ENCODE data around the gene FBXO10. TPM values are rescaled to one million over a fixed set of nuclear protein-coding genes. Genes with fewer than 3 reads are reported as not detected.
"Not testable (repeated sequence)": the region's sequence is repeated elsewhere in the genome, so short reads cannot be mapped to it uniquely, and the experiment has no call there.

FBXO10 gene
- total RNA-seq, 1 donor from 2014 or later = 9.5 TPM

DNA sequence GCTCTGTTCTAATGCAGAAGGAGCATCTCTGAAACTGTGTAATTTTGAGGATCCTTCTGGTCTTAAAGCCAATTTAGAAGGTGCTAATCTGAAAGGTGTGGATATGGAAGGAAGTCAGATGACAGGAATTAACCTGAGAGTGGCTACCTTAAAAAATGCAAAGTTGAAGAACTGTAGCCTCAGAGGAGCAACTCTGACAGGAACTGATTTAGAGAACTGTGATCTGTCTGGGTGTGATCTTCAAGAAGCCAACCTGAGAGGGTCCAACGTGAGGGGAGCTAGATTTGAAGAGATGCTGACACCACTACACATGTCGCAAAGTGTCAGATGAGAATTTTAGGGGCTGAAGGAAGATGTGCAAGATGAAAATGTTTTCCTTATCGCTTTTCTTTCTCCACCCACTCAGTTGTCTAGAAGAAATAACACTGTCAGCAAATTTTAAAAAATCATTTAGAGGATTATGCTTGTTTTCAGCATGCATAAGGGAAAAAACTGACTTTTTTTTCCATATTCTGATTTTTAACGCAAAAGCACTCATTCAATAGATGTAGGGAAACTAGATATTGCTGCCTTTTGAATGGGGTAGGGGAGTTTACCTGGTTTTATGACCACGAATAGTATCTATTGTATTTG lies 98.1 kb downstream of the FBXO10 start:
- DNase-seq (ENCODE audit: low spot score) = not testable (repeated sequence)

GRCh38 chr9:37477443-37477842 lies 98.7 kb downstream of the FBXO10 start:
- not testable (repeated sequence) for DNase-seq (ENCODE audit: low spot score)

- DNase-seq (ENCODE audit: low spot score) = no peak
These were observed 99.2 kb downstream of the FBXO10 start for GRCh38 chr9:37476930-37477329.

- no peak for DNase-seq (ENCODE audit: low spot score)
These were observed 101.7 kb downstream of the FBXO10 start for GRCh38 chr9:37474438-37474837.

GRCh38 chr9:37473982-37474381 lies 102.2 kb downstream of the FBXO10 start:
- DNase-seq (ENCODE audit: low spot score) = not testable (repeated sequence)

GRCh38 chr9:37471942-37472684 lies 104.1 kb downstream of the FBXO10 start:
- DNase-seq (ENCODE audit: low spot score) = peak; percentile 42

GRCh38 chr9:37468620-37469019 lies 107.6 kb downstream of the FBXO10 start:
- DNase-seq (ENCODE audit: low spot score) = no peak

- DNase-seq (ENCODE audit: low spot score) = not testable (repeated sequence)
These were observed 108.7 kb downstream of the FBXO10 start for GRCh38 chr9:37467530-37467929.

DNA sequence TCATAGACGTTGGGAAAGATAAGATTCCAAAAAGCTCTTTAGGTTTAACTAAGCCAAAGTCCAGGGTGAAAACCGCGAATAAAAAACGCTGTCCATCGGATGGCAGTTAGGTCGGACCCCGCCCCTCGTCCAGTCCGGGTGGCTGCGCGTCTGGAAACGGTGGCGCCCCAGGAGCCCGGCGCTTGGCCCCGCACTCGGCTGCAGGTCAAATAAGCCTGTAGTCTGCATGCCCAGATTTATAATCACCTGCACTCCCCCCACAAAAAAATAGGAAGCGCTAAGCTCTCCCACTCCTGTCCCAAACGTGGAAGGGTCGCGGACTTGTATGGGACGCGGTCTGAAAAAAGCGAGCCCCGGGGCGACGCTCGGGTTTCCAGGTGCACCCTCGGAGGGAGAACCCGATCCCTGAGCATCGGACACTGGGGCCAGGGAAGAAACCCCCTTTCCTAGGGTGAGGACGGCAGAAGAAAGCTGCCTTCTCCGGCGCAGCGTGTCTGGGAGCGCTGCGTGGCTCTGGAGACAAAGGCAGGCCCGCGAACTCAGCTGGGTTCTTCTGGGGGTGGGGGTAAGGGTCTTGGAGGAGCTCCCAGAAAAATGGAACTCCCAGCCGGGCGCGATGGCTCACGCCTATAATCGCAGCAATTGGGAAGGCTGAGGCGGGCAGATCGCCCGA lies 110.0 kb downstream of the FBXO10 start:
- DNase-seq (ENCODE audit: low spot score) = peak; percentile 59

DNA sequence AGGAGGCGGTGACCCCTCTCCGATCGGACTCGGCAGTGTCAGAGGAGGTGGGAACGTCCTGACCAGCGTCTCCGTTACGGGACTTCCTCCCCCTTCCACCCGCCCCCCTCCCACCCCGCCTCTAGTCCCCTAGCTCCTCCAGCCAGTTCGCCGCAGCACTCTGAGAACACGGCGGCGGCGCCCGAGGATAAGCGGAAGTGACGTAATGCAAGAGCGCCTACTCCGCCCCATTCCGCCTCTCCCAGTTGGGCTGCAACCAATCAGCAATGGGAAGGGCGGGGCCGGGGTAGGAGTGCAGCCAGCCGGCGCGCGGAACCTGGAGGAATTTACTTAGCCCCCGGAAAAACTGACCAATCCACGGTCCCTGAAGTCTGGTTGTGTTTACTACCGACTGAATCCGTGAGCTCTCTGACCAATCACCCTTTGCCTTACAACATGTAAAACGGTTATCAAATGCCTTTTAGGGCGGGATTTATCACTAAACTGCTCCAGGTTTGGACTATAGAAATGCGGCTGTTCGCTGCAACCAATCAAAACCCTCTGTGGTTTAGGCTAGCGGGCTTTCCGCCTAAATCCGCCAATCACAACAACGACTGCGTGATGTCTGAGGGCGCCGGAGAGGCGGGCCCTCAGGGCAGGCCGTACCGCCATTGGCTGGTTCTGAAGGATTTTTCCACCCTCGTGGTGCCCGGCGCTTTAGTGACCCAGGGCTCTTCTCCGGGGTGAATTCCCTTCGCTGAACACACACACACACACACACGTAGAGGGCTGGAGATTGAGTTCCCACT lies 110.7 kb downstream of the FBXO10 start, which contains the start of gene ZBTB5:
Gene ZBTB5, minus strand, starts transcription at position 202 of the 788 bp plus-strand sequence. CDS start 22,899 bp downstream, outside the sequence.
- peak; percentile 99 for DNase-seq (ENCODE audit: low spot score)

DNA sequence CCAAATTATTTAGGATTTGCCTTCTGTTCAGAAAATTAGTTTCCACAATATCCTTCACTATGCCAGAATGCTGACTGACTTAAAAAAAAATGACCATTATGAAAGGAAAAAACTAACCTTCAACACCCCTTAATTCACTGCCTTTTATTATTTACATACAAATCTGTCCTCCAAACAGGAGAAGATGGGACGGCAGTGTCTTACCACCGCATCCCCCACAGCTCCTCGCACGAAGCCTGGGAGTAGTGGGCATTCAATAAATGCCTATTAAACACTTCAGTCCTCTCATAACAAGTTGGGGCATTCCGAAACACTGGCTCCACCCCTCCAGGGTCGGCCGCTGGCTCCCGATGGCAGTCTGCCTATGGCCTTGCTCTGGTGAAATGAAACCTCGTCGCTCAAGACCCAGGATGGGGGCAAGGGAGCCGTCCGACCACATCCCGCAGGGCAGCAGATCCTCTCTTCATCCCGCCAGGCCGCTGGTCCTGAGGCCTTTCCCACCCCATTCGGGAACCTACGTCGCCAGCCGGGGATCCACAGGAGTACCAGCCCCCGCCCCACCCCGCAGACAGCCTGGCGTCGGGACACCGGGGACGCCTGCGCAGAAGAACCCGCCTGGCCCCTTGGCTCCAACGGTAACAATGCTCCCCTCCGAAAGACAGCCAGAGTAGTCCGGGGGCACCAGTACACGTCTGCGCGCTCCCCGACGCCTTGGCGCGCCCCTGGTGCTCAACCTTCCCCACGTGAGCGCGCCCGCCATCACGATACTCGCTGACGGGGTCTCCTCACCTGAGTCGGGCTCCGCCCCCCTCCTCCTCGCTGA lies 111.5 kb downstream of the FBXO10 start:
- peak; percentile 47 for DNase-seq (ENCODE audit: low spot score)

- no peak for DNase-seq (ENCODE audit: low spot score)
These were observed 112.2 kb downstream of the FBXO10 start for GRCh38 chr9:37464006-37464405.

Other genes with a start within 250 kb of the FBXO10 start
- 125 TPM for gene GRHPR, start 153.7 kb downstream of the FBXO10 start, total RNA-seq
- gene ZBTB5, start 110.9 kb downstream of the FBXO10 start, total RNA-seq = 12.1 TPM
- 19.3 TPM for gene POLR1E, start 90.4 kb downstream of the FBXO10 start, total RNA-seq
- 53.9 TPM for gene TOMM5, start 16.2 kb upstream of the FBXO10 start, total RNA-seq
- gene FRMPD1, start 74.6 kb upstream of the FBXO10 start, total RNA-seq = 5.9 TPM
- 10.5 TPM for gene TRMT10B, start 177.4 kb upstream of the FBXO10 start, total RNA-seq
- gene EXOSC3, start 208.7 kb upstream of the FBXO10 start, total RNA-seq = 30.1 TPM
- gene DCAF10, start 224.4 kb upstream of the FBXO10 start, total RNA-seq = 27.7 TPM